Measurements from ENCODE around the gene NFATC1. TPM values are rescaled to one million over a fixed set of nuclear protein-coding genes. Genes with fewer than 3 reads are reported as not detected.
A peak's percentile ranks its signal among the peaks of the same experiment; 100 is the strongest.

The NFATC1 gene
- total RNA-seq, 2 donors from 2014 or later = 89.4 to 94.8 TPM

DNA sequence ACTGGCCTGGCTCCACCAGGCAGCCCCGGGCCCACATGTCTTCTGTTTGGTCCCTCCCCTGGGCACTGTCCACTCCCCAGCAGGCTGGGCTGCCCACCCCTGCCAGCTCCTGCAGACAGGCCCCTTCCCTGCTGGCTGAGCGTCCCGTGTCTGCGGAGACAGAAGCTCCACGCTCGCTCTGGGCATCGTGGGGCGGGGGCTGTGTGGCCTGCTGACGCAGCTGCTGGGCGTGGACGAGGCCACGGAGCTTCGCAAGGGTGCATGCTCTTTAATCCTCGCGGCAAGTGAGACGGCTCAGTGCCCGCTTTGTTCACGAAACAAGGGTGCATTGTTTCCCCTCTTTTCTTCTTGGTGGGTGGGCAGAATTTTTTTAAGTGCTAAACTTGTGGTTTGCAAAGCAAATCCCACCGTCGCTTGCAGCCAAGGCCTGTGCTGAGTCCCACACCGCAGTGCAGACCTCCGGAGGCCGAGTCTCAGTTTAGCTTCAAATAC, 151.1 kb downstream of the NFATC1 start:
- ATAC-seq = no peak
- peak in 1 of 2 donors; percentile 51 for DNase-seq (ENCODE audit: low spot score in 2 of 2)
- peaks cover 9 to 10% of the 10 kb centered on the region in 2 donors for H3K9me3 Mint-ChIP-seq
- no peak overlapping the region for H3K27ac Mint-ChIP-seq
- H3K36me3 Mint-ChIP-seq = no peaks in the 10 kb centered on the region

DNA sequence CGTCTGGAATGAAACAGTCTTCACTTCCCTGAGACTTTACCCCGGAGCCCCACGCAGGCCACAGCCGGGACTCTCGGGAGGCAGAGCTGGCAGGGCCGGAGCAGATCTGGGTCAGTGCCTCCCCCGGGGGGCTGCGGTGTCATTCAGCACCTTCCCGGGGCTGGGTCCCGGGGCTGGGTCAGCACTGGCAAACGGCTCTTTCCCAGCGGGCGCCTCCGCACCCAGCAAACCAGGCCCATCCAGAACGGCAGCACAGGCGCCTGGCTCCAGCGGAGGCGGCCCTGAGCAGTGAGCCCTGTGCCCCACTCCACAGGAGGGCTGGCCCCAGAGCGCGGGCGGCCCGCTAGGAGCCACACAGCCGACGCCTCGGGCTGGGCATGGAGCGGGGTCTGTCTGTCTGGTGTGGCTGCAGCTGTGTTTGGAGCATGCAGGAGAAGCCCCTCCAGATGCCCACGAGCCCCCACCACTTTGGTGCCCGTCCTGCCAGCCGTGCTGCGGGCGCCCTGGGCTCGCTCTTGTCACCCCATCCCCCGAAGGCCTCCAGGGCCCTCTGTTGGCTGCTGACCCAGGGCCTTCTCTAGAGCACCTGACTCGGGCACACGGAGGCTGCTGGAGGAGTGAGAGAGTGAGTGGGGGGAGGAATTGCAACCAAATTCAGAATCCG, 151.8 kb downstream of the NFATC1 start:
- Mint-ChIP-seq H3K36me3 (no peaks in the 10 kb centered on the region), H3K27ac (no peak overlapping the region), H3K9me3 (peaks cover 2% of the 10 kb centered on the region in 2 donors)
- ATAC-seq (no peak), DNase-seq (ENCODE audit: low spot score in 2 of 2) (peak in 1 of 2 donors; percentile 41)

DNA sequence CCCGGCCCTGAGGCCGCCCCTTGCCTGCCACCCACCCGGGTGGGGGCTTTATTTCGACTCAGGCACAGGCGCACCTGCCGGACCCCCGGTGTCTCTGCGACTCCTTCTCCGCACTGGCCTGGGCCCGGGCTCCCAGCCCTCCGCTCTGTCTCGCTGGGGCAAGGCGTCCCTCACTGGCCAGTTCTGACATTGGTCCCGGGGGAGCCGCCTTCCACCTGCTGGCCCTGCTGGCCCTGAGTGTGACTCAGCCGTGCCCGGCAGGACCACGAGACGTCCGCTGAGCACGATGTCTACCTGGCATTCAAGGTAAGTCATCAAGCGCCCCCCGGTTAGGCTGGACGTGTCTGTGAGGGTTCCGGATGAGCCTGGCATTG, 152.3 kb downstream of the NFATC1 start:
- DNase-seq (ENCODE audit: low spot score in 2 of 2) = peak in 1 of 2 donors; percentile 54
- Mint-ChIP-seq H3K27ac (no peak overlapping the region), H3K36me3 (no peaks in the 10 kb centered on the region), H3K9me3 (no peaks in the 10 kb centered on the region)
- ATAC-seq = no peak

- Mint-ChIP-seq H3K27ac (no peak overlapping the region), H3K36me3 (no peaks in the 10 kb centered on the region), H3K9me3 (no peaks in the 10 kb centered on the region)
- ATAC-seq = no peak
- DNase-seq (ENCODE audit: low spot score in 2 of 2) = no peak
These were observed 152.9 kb downstream of the NFATC1 start for GRCh38 chr18:79548621-79548985.

DNA sequence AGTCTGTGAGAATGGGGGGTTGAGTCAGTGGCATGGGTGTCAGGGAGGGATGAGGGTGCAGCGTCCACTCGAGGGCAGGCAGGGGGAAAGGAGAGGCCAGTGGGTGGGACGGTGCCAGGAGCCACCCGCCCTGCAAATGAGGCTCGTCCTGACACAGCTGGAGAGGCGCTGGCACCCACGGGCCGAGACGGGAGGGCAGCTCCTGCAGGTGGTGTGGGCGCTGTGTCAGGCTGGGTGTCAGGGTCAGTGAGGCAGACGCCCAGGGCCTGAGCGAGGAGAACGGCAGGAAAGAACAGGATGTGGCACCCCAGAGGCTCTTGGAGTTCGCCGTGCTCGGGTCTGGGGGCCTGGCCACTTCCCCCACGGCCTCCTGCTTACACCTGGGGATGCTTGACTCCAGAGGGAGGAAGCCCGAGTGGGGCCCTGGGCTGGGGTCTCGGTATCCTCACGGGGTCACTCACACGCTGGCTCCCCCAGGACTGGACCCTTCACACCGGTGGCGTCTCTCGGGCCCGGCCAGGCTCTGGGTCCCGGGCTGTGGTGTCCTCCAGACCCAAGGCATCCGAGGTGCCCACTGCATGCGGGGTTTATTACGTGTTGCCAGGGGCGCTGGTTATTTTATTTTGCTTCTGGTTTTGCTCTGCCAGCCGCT, 153.4 kb downstream of the NFATC1 start:
- no peak overlapping the region for H3K27ac Mint-ChIP-seq
- H3K9me3 Mint-ChIP-seq = no peaks in the 10 kb centered on the region
- H3K36me3 Mint-ChIP-seq = no peaks in the 10 kb centered on the region
- DNase-seq (ENCODE audit: low spot score in 2 of 2) = peak in 1 of 2 donors; percentile 44
- ATAC-seq = no peak

GRCh38 chr18:79549638-79550000, 153.9 kb downstream of the NFATC1 start:
- no peak overlapping the region for H3K27ac Mint-ChIP-seq
- no peaks in the 10 kb centered on the region for H3K9me3 Mint-ChIP-seq
- ATAC-seq (no peak), DNase-seq (ENCODE audit: low spot score in 2 of 2) (peak in 1 of 2 donors; percentile 47)
- no peaks in the 10 kb centered on the region for H3K36me3 Mint-ChIP-seq

DNA sequence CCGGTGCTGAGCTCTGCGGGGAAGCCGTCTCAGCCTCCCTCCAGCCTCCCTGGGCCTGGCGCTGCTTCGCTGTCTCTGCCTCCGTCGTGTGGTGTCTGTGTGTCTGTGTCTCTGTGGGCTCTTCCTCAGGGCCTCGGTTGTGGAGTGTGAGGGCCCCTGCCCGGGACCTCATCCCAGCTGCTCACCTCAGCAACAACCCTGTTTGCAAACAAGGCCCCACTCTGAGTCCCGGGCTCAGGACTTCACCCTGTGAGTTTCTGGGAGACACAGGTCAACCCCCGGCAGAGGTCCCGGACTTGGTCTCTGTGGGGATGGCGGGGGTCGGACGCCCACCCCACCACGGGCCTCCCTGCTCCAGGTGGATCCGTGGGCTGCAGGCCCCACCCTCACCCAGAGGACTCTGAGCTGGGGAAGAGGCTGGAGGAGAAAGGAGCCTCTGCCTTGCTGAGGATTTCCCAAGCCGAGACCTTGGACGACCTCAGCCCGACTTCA, 156.5 kb downstream of the NFATC1 start:
- no peaks in the 10 kb centered on the region for H3K9me3 Mint-ChIP-seq
- H3K27ac Mint-ChIP-seq = no peak overlapping the region
- ATAC-seq = no peak
- H3K36me3 Mint-ChIP-seq = no peaks in the 10 kb centered on the region
- peak in 1 of 2 donors; percentile 52 for DNase-seq (ENCODE audit: low spot score in 2 of 2)

GRCh38 chr18:79552696-79553095, 157.0 kb downstream of the NFATC1 start:
- Mint-ChIP-seq H3K36me3 (no peaks in the 10 kb centered on the region), H3K9me3 (no peaks in the 10 kb centered on the region), H3K27ac (no peak overlapping the region)
- ATAC-seq = no peak
- DNase-seq (ENCODE audit: low spot score in 2 of 2) = no peak

- no peak for ATAC-seq
- Mint-ChIP-seq H3K36me3 (no peaks in the 10 kb centered on the region), H3K9me3 (no peaks in the 10 kb centered on the region), H3K27ac (no peak overlapping the region)
- peak in 1 of 2 donors; percentile 44 for DNase-seq (ENCODE audit: low spot score in 2 of 2)
These were observed 157.4 kb downstream of the NFATC1 start for GRCh38 chr18:79553154-79553553.

- DNase-seq (ENCODE audit: low spot score in 2 of 2) (peak in 1 of 2 donors; percentile 31), ATAC-seq (no peak)
- no peaks in the 10 kb centered on the region for H3K9me3 Mint-ChIP-seq
- H3K27ac Mint-ChIP-seq = no peak overlapping the region
- H3K36me3 Mint-ChIP-seq = no peaks in the 10 kb centered on the region
These were observed 158.0 kb downstream of the NFATC1 start for GRCh38 chr18:79553696-79554095.

- ATAC-seq (no peak), DNase-seq (ENCODE audit: low spot score in 2 of 2) (peak in 1 of 2 donors; percentile 47)
- Mint-ChIP-seq H3K27ac (no peak overlapping the region), H3K36me3 (no peaks in the 10 kb centered on the region), H3K9me3 (no peaks in the 10 kb centered on the region)
These were observed 158.6 kb downstream of the NFATC1 start for GRCh38 chr18:79554321-79554720.

GRCh38 chr18:79554945-79555645, 159.4 kb downstream of the NFATC1 start:
- H3K9me3 Mint-ChIP-seq = no peaks in the 10 kb centered on the region
- H3K27ac Mint-ChIP-seq = peak overlapping the region in 1 of 2 donors; percentile 72
- no peaks in the 10 kb centered on the region for H3K36me3 Mint-ChIP-seq
- DNase-seq (ENCODE audit: low spot score in 2 of 2) = no peak
- no peak for ATAC-seq

DNA sequence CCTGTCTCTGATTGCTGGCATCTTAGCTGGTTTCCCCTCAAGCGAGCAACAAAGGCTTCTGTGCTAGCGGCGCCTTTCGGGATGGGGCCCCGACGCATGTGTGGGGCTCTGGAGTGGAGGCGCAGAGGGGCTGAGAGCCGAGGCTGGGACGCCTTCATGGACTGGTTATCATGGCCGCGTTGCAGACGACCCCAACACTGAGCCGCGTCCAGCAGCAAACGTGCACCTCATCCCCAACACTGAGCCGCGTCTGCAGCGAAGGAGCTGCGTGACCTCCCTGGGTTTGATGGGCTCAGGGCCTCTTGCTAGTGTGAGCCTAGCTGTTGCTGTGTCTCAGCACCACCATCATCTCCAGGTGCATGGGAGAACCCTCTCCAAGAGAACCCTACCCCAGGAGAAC, 160.2 kb downstream of the NFATC1 start:
- ATAC-seq (no peak), DNase-seq (ENCODE audit: low spot score in 2 of 2) (no peak)
- H3K27ac Mint-ChIP-seq = no peak overlapping the region
- no peaks in the 10 kb centered on the region for H3K9me3 Mint-ChIP-seq
- H3K36me3 Mint-ChIP-seq = no peaks in the 10 kb centered on the region

- ATAC-seq = peak in 1 of 2 donors; percentile 30
- H3K27ac Mint-ChIP-seq = no peak overlapping the region
- DNase-seq (ENCODE audit: low spot score in 2 of 2) = peak in 1 of 2 donors; percentile 43
- no peaks in the 10 kb centered on the region for H3K36me3 Mint-ChIP-seq
- H3K9me3 Mint-ChIP-seq = no peaks in the 10 kb centered on the region
These were observed 161.3 kb downstream of the NFATC1 start for GRCh38 chr18:79556829-79557585.

DNA sequence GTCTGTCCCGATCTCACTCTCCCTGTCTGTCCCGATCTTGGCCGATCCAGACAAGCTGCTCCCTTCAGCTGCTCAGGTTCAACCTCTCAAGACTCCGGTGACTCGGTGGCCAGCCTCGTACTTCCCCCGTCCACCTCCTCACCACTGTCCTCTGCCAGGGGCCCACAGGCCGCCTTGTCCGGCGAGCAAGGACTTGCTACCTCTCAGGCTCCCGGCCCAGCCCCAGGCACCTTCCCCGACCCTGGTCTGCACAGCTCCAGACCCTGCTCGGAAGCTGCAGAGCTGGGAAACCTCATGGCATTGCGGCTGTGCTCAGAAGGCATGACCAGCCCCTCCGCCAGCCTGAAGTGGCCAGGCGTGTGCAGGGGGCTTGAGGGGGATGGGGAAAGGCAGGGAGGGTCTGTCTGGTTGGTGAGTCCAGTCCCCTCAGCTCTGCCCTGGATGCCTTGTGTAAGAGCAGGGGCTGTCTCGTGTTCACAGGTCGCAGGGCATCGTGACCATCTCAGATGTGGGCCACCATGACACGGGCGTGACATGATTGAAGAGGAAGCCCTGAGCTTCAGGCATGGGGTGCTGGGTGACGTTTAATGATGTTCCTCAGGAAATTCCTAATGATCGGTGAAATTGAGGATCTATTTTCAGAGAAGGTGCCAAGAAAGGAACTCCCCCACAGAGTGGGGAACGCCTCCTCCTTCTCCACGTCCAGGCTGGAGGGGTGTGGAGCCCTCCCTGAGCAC, 162.6 kb downstream of the NFATC1 start:
- DNase-seq (ENCODE audit: low spot score in 2 of 2) (no peak), ATAC-seq (no peak)
- Mint-ChIP-seq H3K9me3 (no peaks in the 10 kb centered on the region), H3K36me3 (no peaks in the 10 kb centered on the region), H3K27ac (no peak overlapping the region)

GRCh38 chr18:79558933-79559416, 163.2 kb downstream of the NFATC1 start:
- peaks cover 0 to 5% of the 10 kb centered on the region in 2 donors for H3K9me3 Mint-ChIP-seq

More at GRCh38 chr18:79558933-79559416, 163.2 kb downstream of the NFATC1 start:
- Mint-ChIP-seq H3K27ac (no peak overlapping the region), H3K36me3 (no peaks in the 10 kb centered on the region)
- ATAC-seq (no peak), DNase-seq (ENCODE audit: low spot score in 2 of 2) (no peak)
